Smooth muscle cell (in vitro differentiated cells): ENCODE data around the gene GHR. TPM values are rescaled to one million over a fixed set of nuclear protein-coding genes. Genes with fewer than 3 reads are reported as not detected.

Experiments used
- DNase-seq: peaks from one replicate; lab custom pipeline; 2025; ENCODE audit not compliant: unreplicated experiment; lab: John Stamatoyannopoulos, UW
- H2AFZ ChIP-seq: fragments of 200-600 bp; sonication (generic); 2 replicates; pipeline ENCODE4 v1.6.0; 2016; ENCODE audit warnings: antibody characterized with exemption, low read depth, mild to moderate bottlenecking
- H3F3A ChIP-seq: fragments of 200-600 bp; sonication (generic); 2 replicates; pipeline ENCODE4 v1.6.0; 2017; ENCODE audit warnings: antibody characterized with exemption, low read depth
- H3K27ac ChIP-seq: fragments of 200-600 bp; sonication (generic); 2 replicates; pipeline ENCODE4 v1.5.1; 2016; ENCODE audit warnings: low read depth, mild to moderate bottlenecking
- H3K27me3 ChIP-seq: fragments of 200-600 bp; sonication (generic); 2 replicates; pipeline ENCODE4 v1.6.1; 2016; ENCODE audit warnings: low read depth, mild to moderate bottlenecking
- H3K36me3 ChIP-seq: fragments of 200-600 bp; sonication (generic); 2 replicates; pipeline ENCODE4 v1.5.1; 2016; ENCODE audit warnings: low read depth
- H3K4me1 ChIP-seq: fragments of 200-600 bp; sonication (generic); 2 replicates; pipeline ENCODE4 v1.5.1; 2016; ENCODE audit warnings: low read depth
- H3K4me2 ChIP-seq: fragments of 200-600 bp; sonication (generic); 2 replicates; pipeline ENCODE4 v1.6.0; 2016; ENCODE audit warnings: mild to moderate bottlenecking
- H3K4me3 ChIP-seq: fragments of 200-600 bp; sonication (generic); 2 replicates; pipeline ENCODE4 v1.5.1; 2016; ENCODE audit warnings: mild to moderate bottlenecking
- H3K79me2 ChIP-seq: fragments of 200-600 bp; sonication (generic); 2 replicates; pipeline ENCODE4 v1.6.0; 2016; ENCODE audit warnings: low read depth, mild to moderate bottlenecking
- H3K9ac ChIP-seq: fragments of 200-600 bp; sonication (generic); 2 replicates; pipeline ENCODE4 v1.6.0; 2016; ENCODE audit warnings: low read depth
- H3K9me3 ChIP-seq: fragments of 200-600 bp; sonication (generic); replicated peaks from 2 replicates; pipeline ENCODE4 v1.5.1; 2016; ENCODE audit warnings: low read depth
- H4K20me1 ChIP-seq: fragments of 200-600 bp; sonication (generic); 2 replicates; pipeline ENCODE4 v1.6.0; 2016; ENCODE audit warnings: low read depth
- WGBS: methylation state at CpG from one replicate; pipeline ENCODE4 v1.1.7; 2016; ENCODE audit warnings: low lambda C conversion rate; 5-methylcytosine and 5-hydroxymethylcytosine counted together
- polyA plus RNA-seq: library from polyadenylated mRNA; unstranded; fragments of >200 nt; fragmentation: Nextera tagmentation; extraction: Ambion mirVana; gene quantifications from 2 replicates; pipeline ENCODE4 v1.2.1, GENCODE V29; 2016
- total RNA-seq: library from RNA; depleted of rRNA; stranded (reverse); fragments of >200 nt; gene quantifications from 2 replicates; pipeline ENCODE4 v1.2.3, GENCODE V29; 2014
- TF ChIP-seq, protein P1 (sequence below): fragments of 200-600 bp; sonication (generic); IDR thresholded peaks from 2 replicates; pipeline ENCODE4 v1.5.1; 2017; ENCODE audit warnings: borderline replicate concordance, mild to moderate bottlenecking, antibody characterized with exemption; ENCODE audit not compliant: insufficient read depth, poor library complexity, severe bottlenecking

The GHR gene
- total and polyA plus RNA-seq, 2 experiments from 2014 or later, result 2.1 to 4.3 TPM

DNA sequence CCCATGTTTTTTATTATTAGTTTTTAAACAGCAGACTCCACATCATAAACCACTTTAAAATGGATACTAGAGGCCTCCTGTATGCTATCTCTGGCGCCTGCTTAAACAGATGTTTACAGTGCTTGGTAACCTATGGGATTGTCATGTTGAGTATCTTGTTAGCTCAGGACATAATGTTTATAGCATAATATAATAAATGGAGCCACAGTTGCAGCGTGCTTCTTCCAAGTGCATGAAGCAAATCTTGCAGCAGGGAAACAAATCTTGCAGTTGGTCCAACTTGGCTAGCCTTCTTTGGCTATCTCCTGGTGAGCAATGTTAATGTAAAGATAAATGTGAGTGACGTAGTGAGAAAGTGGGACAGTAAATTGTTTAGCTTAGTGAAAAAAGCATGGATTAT, 2.8 kb downstream of the GHR start:
- 84% methylated on average over 3 of the region's 3 CpGs for WGBS
- Histone ChIP-seq H3K27ac (no peak overlapping the region), H3K27me3 (peaks cover 6% of the 10 kb centered on the region), H4K20me1 (no peaks in the 10 kb centered on the region), H3K4me3 (peak overlapping the region; percentile 77), H2AFZ (no peak overlapping the region), H3K4me2 (no peak overlapping the region), H3F3A (no peaks in the 10 kb centered on the region), H3K79me2 (no peaks in the 10 kb centered on the region), H3K4me1 (no peaks in the 10 kb centered on the region), H3K9me3 (no peaks in the 10 kb centered on the region), H3K9ac (no peak overlapping the region), H3K36me3 (no peaks in the 10 kb centered on the region)
- DNase-seq, result no peak
- TF ChIP-seq, protein P1, sequence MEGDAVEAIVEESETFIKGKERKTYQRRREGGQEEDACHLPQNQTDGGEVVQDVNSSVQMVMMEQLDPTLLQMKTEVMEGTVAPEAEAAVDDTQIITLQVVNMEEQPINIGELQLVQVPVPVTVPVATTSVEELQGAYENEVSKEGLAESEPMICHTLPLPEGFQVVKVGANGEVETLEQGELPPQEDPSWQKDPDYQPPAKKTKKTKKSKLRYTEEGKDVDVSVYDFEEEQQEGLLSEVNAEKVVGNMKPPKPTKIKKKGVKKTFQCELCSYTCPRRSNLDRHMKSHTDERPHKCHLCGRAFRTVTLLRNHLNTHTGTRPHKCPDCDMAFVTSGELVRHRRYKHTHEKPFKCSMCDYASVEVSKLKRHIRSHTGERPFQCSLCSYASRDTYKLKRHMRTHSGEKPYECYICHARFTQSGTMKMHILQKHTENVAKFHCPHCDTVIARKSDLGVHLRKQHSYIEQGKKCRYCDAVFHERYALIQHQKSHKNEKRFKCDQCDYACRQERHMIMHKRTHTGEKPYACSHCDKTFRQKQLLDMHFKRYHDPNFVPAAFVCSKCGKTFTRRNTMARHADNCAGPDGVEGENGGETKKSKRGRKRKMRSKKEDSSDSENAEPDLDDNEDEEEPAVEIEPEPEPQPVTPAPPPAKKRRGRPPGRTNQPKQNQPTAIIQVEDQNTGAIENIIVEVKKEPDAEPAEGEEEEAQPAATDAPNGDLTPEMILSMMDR, result no peak

DNA sequence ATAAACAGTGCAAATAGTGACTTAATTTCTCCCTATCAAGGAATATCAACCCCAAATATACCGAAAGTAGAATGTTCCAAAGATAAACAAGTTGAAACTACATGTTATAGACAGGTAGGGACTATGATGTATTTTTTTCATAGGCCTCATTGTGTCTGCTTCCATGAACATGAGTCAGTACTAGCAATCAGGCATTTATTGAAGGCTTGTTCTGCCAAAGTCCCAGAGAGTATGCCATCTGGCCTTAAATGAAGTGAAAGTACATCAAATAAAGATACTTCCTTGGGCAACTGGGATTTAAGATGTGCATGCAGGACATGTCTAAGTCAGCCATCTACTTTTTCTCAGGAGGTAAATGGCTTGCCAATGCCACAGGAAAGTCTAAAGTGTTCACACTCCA, 6.5 kb downstream of the GHR start:
- 87% methylated on average over 1 of the region's 1 CpG for WGBS
- Histone ChIP-seq H3K79me2 (no peaks in the 10 kb centered on the region), H3K4me1 (no peaks in the 10 kb centered on the region), H3K27me3 (peaks cover 15% of the 10 kb centered on the region), H3K4me2 (no peak overlapping the region), H3K36me3 (no peaks in the 10 kb centered on the region), H3K9me3 (no peaks in the 10 kb centered on the region), H3K27ac (no peak overlapping the region), H3F3A (no peaks in the 10 kb centered on the region), H3K4me3 (no peak overlapping the region), H2AFZ (no peak overlapping the region), H3K9ac (no peak overlapping the region), H4K20me1 (no peaks in the 10 kb centered on the region)
- TF ChIP-seq, protein P1, result no peak
- DNase-seq, result no peak

DNA sequence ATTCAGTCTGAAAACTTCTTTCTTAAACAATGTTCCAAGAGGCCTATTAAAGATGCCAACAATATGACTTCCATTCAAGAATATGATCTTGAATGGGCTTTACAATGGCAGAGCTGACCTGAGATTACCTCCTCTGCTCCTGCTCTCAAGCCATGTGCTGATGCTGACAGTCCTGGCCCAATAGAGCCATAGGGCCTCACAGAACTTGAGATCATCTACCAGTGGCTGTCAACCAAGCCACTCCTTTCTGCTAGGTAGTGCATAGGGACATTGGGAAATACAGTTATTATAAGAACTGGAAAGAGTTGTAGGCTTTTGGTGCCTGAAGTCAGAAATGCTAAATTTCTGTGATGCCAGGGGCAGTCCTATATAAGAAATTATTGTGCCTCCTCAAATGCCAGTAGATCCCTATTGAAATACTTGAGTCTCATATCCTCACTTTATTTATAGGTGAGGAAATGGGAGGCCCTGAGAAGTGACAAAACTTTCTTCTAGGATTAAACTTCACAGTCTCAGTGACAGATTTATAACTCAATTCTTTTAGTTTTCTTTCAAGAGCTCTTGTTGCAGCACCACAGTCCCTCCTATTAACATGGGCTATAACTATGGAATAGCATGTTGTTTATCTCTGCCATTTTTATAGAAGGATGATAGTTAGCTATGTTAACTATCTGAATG, 10.9 kb downstream of the GHR start:
- Histone ChIP-seq H3K4me1 (no peaks in the 10 kb centered on the region), H4K20me1 (no peaks in the 10 kb centered on the region), H3K27me3 (peaks cover 9% of the 10 kb centered on the region), H3K4me3 (no peak overlapping the region), H3K27ac (no peak overlapping the region), H3K9ac (no peak overlapping the region), H3K79me2 (no peaks in the 10 kb centered on the region), H3K4me2 (no peak overlapping the region), H3K36me3 (no peaks in the 10 kb centered on the region), H2AFZ (no peak overlapping the region), H3F3A (no peaks in the 10 kb centered on the region), H3K9me3 (no peaks in the 10 kb centered on the region)
- TF ChIP-seq, protein P1, result no peak
- no peak for DNase-seq

DNA sequence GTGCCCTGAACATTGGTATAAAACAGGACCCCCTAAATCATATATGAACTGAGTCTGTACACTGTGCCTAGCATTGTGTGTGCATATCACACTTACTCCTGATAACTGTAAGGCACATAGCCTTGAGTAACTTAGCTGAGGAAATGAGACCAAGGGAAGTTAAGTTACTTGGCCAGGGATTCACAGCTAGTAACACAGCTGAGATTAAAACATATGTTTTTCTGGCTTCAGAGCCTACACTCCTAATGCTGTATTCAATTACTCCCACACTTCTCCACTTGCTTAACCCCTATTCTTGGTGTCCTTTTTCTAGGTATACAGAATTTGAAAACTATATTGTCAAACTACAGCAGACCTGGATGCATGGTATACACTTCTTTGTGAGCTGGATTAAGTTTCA, 12.8 kb downstream of the GHR start:
- H3K4me2 ChIP-seq, result no peak overlapping the region
- TF ChIP-seq, protein P1, result no peak
- no peak overlapping the region for H2AFZ ChIP-seq
- no peak overlapping the region for H3K4me3 ChIP-seq
- H3K27me3 ChIP-seq, result peaks cover 9% of the 10 kb centered on the region
- no peak for DNase-seq
- no peaks in the 10 kb centered on the region for H3K36me3 ChIP-seq
- no peaks in the 10 kb centered on the region for H3K79me2 ChIP-seq
- no peak overlapping the region for H3K9ac ChIP-seq
- no peak overlapping the region for H3K27ac ChIP-seq
- no peaks in the 10 kb centered on the region for H3K4me1 ChIP-seq
- no peaks in the 10 kb centered on the region for H4K20me1 ChIP-seq
- H3K9me3 ChIP-seq, result no peaks in the 10 kb centered on the region
- H3F3A ChIP-seq, result no peaks in the 10 kb centered on the region
